ENCODE data around the gene TMEM132D. TPM values are rescaled to one million over a fixed set of nuclear protein-coding genes. Genes with fewer than 3 reads are reported as not detected.

The TMEM132D gene
- total RNA-seq, 1 experiment from 2014 or later = not detected

- POLR2A ChIA-PET (ENCODE audit: low non-redundant PET) = no interaction called here
- peaks cover 10% of the 10 kb centered on the region for H3K9me3 ChIP-seq (ENCODE audit: low read depth, low read length, poor library complexity, severe bottlenecking)
- H3K4me3 ChIP-seq (ENCODE audit: low read depth, low read length, poor library complexity, severe bottlenecking) = no peak overlapping the region
- BruUV-seq (replicated peaks) = no TSS peak
- no peaks in the 10 kb centered on the region for H3K36me3 ChIP-seq (ENCODE audit: insufficient read depth, low read length, poor library complexity, severe bottlenecking)
- TF ChIP-seq CTCF (conservative IDR thresholded peaks at IDR 0.05; ENCODE audit: low read depth, low read length) (no peak), EZH2 (IDR thresholded peaks at IDR 0.05; ENCODE audit: borderline replicate concordance, low read depth, low read length, poor library complexity, severe bottlenecking) (no peak)
- CTCF ChIA-PET = no interaction called here
- intact Hi-C loops (cut with micrococcal nuclease; ENCODE audit: unreplicated experiment) = no loop called here
- no peaks in the 10 kb centered on the region for H3K27me3 ChIP-seq (replicated peaks; ENCODE audit: insufficient read depth, low read depth, low read length, poor library complexity)
- H3K27ac ChIP-seq (ENCODE audit: low read depth, low read length, poor library complexity, severe bottlenecking) = no peak overlapping the region
- no peak for DNase-seq (ENCODE audit: low spot score)
- no peaks in the 10 kb centered on the region for H3K4me1 ChIP-seq (ENCODE audit: insufficient read depth, low read length, poor library complexity, severe bottlenecking)
Measured at GRCh38 chr12:129071362-129071761, 832.5 kb downstream of the TMEM132D start.

- Histone ChIP-seq H3K9me3 (ENCODE audit: low read depth, low read length, poor library complexity, severe bottlenecking) (peaks cover 8% of the 10 kb centered on the region), H3K27me3 (replicated peaks; ENCODE audit: insufficient read depth, low read depth, low read length, poor library complexity) (no peaks in the 10 kb centered on the region), H3K27ac (ENCODE audit: low read depth, low read length, poor library complexity, severe bottlenecking) (no peak overlapping the region), H3K4me1 (ENCODE audit: insufficient read depth, low read length, poor library complexity, severe bottlenecking) (no peaks in the 10 kb centered on the region), H3K4me3 (ENCODE audit: low read depth, low read length, poor library complexity, severe bottlenecking) (no peak overlapping the region), H3K36me3 (ENCODE audit: insufficient read depth, low read length, poor library complexity, severe bottlenecking) (no peaks in the 10 kb centered on the region)
- intact Hi-C loops (cut with micrococcal nuclease; ENCODE audit: unreplicated experiment) = no loop called here
- BruUV-seq (replicated peaks) = no TSS peak
- CTCF ChIA-PET = no interaction called here
- TF ChIP-seq CTCF (conservative IDR thresholded peaks at IDR 0.05; ENCODE audit: low read depth, low read length) (no peak), EZH2 (IDR thresholded peaks at IDR 0.05; ENCODE audit: borderline replicate concordance, low read depth, low read length, poor library complexity, severe bottlenecking) (no peak)
- no peak for DNase-seq (ENCODE audit: low spot score)
- POLR2A ChIA-PET (ENCODE audit: low non-redundant PET) = no interaction called here
Measured at GRCh38 chr12:129069886-129070285, 833.9 kb downstream of the TMEM132D start.

GRCh38 chr12:129068684-129069083, 835.1 kb downstream of the TMEM132D start:
- no peak for DNase-seq (ENCODE audit: low spot score)
- TF ChIP-seq CTCF (conservative IDR thresholded peaks at IDR 0.05; ENCODE audit: low read depth, low read length) = no peak
- no peak for TF ChIP-seq EZH2 (IDR thresholded peaks at IDR 0.05; ENCODE audit: borderline replicate concordance, low read depth, low read length, poor library complexity, severe bottlenecking)
- CTCF ChIA-PET = no interaction called here
- Histone ChIP-seq H3K27me3 (replicated peaks; ENCODE audit: insufficient read depth, low read depth, low read length, poor library complexity) (no peaks in the 10 kb centered on the region), H3K36me3 (ENCODE audit: insufficient read depth, low read length, poor library complexity, severe bottlenecking) (no peaks in the 10 kb centered on the region), H3K9me3 (ENCODE audit: low read depth, low read length, poor library complexity, severe bottlenecking) (peaks cover 7% of the 10 kb centered on the region), H3K4me3 (ENCODE audit: low read depth, low read length, poor library complexity, severe bottlenecking) (no peak overlapping the region), H3K27ac (ENCODE audit: low read depth, low read length, poor library complexity, severe bottlenecking) (no peak overlapping the region), H3K4me1 (ENCODE audit: insufficient read depth, low read length, poor library complexity, severe bottlenecking) (no peaks in the 10 kb centered on the region)
- no TSS peak for BruUV-seq (replicated peaks)
- POLR2A ChIA-PET (ENCODE audit: low non-redundant PET) = no interaction called here
- intact Hi-C loops (cut with micrococcal nuclease; ENCODE audit: unreplicated experiment) = no loop called here
